GM18499 (cell line): ENCODE results near the gene GRIA4.
A peak's percentile ranks its signal among the peaks of the same experiment; 100 is the strongest.
"Not testable (repeated sequence)": the region's sequence is repeated elsewhere in the genome, so short reads cannot be mapped to it uniquely, and the experiment has no call there.

ENCODE experiments used
- ATAC-seq: cut with Tn5 transposase; IDR thresholded peaks from one replicate; pipeline ENCODE4 v1.9.1; 2021; ENCODE audit warnings: moderate number of reproducible peaks; ENCODE audit not compliant: insufficient read depth, unreplicated experiment

The GRIA4 gene

GRCh38 chr11:105960252-105961245 lies 350.7 kb downstream of the GRIA4 start:
- no peak for ATAC-seq

- ATAC-seq = no peak
Measured at GRCh38 chr11:105968021-105968697, 358.3 kb downstream of the GRIA4 start.

- no peak for ATAC-seq
Measured at GRCh38 chr11:105969756-105970155, 359.9 kb downstream of the GRIA4 start.

GRCh38 chr11:105975128-105975527 lies 365.3 kb downstream of the GRIA4 start:
- ATAC-seq = no peak

DNA sequence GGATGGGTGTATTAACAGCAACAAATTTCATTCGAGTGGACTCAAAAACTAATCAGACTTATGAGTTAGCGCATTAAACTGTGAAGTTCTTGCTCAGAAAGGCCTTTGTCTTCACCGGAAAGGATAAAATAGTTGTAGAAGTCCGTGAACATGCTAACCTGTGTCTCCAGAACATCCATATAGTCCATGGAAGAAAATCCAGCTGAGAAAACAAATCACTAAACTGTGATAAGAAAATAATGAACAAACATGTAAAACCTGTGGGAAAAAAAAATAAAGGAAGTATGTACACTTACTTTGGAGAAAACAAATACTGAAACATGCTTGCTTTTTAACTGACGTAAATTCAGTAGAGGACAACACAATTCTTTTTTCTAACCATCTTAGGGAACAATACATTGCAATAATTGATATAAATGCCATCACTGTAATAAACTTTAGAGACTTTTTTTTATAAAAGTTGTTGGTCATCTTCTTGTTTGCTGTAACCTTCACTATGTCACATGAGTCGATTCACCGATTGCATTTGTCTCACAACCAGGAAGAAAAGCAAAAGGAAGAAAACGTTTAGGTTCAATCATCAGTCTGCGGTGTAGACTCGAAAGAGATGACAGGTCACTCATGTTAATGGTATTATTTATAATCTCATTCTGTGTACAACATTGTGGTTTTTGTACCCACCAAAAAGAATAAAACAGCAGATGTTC lies 370.3 kb downstream of the GRIA4 start:
- no peak for ATAC-seq

DNA sequence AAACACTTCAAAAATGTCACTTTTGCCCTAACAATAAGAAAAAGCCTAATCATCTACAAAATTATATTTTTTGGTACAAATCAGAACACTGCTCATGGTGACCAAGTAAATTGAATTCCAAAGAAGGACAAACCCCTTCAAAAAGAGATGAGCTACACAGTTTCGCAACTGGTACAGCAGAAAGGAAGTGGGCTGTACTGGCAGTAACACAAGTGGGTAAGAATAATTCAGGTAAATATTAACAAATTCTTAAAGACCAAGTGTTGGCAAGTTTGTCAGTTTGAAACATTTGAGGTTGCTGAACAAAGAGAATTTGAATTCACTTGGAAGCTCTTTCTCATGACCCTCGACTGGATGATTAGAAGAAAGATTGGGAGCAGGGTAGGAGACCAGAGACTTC lies 376.7 kb downstream of the GRIA4 start:
- no peak for ATAC-seq

DNA sequence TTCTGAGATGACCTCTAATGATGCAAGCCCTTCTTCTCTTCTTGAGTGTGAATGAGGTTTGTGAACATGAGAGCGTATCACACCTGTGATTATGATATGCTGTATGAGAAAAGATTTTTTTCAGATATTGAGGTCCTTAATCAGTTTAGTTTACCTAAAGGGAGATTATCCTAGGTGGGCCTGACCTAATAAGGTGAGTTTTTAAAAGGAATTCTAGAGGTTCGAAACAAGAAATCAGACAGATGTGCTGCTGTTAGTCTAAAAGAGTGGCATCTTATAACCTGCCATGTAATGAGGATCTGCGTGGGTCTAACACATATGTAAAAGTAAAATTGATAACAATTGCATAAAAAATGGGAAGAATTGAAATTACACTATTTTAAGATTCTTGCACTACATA lies 378.3 kb downstream of the GRIA4 start:
- no peak for ATAC-seq

GRCh38 chr11:105989124-105989523 lies 379.3 kb downstream of the GRIA4 start:
- no peak for ATAC-seq

DNA sequence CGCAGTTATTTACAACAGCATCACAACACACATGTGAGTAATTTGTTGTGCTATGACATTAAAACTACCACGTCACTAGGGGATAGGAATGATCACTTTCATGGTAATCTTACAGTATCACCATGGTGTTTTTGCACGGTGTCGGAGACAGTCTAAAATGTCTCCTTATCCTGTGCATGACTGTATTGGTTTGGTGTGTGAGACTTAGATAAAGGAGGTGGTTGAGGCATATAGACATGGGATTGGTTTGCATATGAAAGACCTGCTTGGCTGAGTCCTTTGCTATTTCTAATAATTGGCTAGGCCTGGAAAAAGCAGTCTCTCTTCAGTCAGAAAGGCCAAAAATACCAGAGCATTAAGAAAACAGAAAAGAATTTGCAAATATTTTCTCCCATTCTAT lies 382.0 kb downstream of the GRIA4 start:
- ATAC-seq = no peak

GRCh38 chr11:106001304-106002012 lies 391.6 kb downstream of the GRIA4 start:
- no peak for ATAC-seq

DNA sequence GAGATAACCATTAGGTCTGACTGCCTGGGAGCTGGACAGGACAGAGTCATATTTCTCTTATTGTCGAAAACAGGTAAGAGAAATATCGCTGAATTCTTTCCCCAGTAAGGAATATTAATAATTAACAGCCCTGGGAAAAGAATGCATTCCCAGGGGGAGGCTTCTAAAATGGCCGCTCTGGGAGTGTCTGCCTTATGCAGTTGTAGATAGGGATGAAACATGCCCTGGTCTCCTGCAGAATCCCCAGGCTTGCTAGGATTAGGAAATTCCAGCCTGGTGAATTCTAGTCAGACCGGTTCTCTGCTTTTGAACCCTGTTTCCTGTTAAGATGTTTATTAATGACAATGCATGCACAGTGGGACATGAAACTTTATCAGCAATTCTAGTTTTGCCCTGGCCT lies 393.2 kb downstream of the GRIA4 start:
- not testable (repeated sequence) for ATAC-seq

- ATAC-seq = no peak
Measured at GRCh38 chr11:106011481-106011880, 401.6 kb downstream of the GRIA4 start.

DNA sequence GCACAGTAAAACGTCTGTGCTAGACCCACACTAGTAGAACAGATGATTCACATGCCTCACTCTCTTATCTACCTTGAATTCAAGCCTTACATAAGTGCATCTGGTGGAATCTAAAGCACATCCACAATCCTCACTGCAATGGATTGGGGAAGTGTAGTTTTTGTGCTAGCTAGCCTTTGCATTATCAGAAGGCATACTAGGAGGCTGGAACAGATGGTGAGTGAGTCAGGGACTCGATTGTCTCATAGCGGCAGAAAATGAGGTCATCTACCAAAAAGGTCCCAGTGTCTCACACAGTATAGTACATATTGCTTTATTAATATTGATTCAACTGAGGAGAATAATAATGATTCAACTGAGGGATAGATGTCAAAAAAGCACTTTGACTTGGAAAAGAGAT lies 402.9 kb downstream of the GRIA4 start:
- no peak for ATAC-seq

GRCh38 chr11:106014035-106014434 lies 404.2 kb downstream of the GRIA4 start:
- no peak for ATAC-seq

- no peak for ATAC-seq
Measured at GRCh38 chr11:106014620-106015019, 404.7 kb downstream of the GRIA4 start.

GRCh38 chr11:106015066-106015465 lies 405.2 kb downstream of the GRIA4 start:
- ATAC-seq = no peak

DNA sequence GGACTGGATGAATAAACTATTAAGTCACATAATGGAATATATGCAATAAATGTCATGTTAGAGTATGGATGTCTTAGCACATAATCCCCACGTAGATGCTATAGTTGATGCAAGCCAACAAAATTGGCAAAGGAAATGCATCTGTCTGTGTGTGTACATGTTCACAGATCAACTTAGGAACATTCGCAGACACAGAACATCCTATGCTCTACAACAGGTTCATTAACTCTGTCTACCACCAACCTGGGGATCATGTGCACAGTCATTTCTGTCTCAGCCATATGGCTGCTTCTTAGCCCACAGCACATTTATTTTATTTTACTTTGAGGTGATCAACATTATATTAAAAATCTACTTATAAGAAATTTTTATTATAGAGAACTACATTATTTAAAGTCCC lies 407.2 kb downstream of the GRIA4 start:
- no peak for ATAC-seq

GRCh38 chr11:106021181-106021966 lies 411.5 kb downstream of the GRIA4 start:
- no peak for ATAC-seq

- ATAC-seq = peak; percentile 98
Measured at GRCh38 chr11:106021967-106022794, 412.3 kb downstream of the GRIA4 start, which contains the start of gene MSANTD4. MSANTD4 (minus strand) TSS chr11:106022240; CDS start chr11:106010917, 11,323 bp downstream.
